Islet precursor cell (in vitro differentiated cells): ENCODE measurements around the gene ALG1L2.
"Not testable (repeated sequence)": the region's sequence is repeated elsewhere in the genome, so short reads cannot be mapped to it uniquely, and the experiment has no call there.

ENCODE experiments used
- DNase-seq: peaks from one replicate; pipeline ENCODE4 v3.0.0-alpha.2; 2018

Gene ALG1L2

DNA sequence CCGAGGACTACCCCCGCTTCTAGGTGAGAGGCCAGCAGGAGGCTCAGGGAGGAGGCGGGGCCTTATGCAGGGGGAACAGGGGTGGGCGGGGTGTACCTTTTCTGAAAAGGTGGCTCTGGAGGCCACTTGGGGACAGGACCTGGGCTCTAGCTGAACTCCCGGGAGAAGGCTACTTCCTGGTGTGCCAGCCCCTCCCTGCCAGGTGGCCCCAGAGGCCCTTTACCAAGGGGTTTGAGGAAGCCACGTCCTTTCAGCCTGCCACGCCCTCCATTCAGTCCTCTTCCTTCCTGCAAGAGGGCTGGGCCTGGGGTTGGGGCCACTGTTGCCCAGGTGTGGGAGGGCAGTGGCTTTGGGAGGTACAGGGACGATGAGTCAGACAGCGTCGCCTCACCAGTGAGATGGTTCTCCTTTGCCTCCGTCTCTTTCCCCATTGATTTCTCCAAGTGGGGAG is 12.9 kb downstream of the ALG1L2 start:
- not testable (repeated sequence) for DNase-seq

DNA sequence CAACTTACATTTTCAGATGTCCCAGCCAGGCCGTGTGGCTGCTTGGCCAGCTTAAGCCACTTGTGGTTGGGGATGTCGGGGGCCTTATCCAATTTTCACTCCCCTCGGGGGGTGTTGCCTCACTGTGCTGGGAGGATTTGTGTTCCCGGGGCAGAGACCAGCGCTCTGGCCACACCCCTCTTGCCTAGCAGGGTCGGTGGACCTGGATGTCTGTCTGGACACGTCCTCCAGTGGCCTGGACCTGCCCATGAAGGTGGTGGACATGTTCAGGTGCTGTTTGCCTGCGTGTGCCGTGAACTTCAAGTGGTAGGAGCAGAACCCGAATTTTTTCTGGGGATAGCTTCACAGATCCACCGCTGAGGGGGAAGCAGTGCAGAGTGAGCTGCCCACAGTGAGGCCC is 14.2 kb downstream of the ALG1L2 start:
- not testable (repeated sequence) for DNase-seq

DNA sequence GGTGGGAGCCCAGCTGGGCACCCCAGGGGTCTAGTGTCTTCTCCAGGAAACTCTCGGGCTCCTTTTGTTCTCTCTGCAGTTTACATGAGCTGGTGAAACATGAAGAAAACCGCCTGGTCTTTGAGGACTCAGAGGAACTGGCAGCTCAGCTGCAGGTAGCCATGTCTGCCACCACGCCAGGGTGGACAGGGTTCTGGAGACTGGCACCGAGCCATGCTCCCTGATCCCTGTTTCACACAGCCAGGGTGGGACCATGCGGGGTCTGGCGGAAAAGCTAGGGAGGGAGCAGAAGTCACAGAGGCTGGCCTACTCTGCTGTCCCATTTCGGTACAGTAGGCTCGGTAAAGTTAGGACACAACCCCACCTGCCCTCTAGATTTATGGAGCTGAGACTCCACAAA is 15.5 kb downstream of the ALG1L2 start:
- DNase-seq: not testable (repeated sequence)

DNA sequence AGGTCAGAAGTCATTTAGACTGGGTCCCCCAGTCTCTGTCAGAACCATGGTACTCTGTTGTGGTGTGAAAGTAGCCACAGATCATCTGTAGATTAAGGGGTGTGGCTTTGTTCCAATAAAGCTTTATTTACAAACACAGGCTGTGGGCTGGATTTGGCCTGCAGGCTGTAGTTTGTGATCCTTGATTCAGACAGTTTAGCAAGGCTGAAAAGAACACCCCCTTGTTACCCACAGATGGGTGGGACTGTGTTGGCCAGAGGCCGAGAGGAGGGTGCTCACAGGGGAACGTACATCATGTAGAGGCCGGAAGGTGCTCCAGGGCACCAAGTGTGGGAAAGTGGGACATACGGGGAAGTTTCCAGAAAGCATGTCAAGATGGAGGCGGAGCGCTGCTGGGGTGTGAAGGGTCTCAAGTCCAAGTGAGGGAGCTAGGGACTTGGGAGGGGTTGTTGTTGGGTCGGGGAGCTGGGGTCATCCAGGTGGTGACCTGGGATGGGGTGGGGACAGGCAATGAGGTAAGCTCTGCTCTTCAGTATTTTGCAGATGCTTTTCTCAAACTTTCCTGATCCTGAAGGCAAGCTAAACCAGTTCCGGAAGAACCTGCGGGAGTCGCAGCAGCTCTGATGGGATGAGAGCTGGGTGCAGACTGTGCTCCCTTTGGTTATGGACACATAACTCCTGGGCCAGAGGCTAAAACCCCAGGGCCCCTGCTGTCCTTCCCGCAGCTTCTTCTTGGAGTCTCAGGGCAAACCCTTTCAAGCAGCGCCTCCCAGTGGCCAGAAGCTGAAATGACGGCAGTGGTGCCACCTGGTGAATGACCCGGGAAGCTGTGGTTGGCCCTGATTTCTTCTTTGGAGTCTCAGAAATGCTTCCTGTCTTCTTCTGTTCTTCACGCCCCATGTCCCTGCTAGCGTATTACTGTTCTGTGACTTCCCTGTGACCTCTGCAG is 16.3 kb downstream of the ALG1L2 start:
- DNase-seq: not testable (repeated sequence)

DNA sequence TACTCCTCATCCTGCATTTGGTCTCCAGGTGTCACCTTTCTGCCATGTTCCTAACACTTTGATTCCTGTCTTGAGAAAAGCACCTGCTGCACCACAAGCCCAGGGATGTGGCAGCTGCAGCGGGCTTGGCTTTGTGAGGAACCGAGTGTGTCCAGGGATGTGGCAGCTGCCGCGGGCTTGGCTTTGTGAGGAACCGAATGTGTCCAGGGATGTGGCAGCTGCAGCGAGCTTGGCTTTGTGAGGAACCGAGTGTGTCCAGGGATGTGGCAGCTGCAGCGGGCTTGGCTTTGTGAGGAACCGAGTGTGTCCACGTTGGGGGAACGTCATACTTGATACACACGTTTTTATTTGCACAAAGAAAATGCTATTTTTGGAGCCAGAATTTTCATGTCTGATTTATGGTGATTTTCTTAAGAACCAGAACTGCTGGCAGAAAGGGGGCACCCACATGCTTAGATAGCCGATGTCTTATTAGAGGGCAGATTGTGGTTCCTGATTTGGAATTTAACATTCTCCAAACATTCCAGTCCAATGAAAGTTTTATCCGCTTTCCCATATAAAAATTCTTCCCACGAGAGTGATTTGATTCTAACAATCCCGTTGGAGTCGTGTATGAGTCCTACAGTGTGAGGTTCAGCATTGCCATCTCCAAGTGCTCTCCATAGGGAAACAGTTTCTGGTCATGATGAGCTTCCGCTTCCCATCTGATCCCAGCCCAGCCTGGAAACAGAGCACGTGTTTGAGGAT is 17.2 kb downstream of the ALG1L2 start:
- not testable (repeated sequence) for DNase-seq

DNA sequence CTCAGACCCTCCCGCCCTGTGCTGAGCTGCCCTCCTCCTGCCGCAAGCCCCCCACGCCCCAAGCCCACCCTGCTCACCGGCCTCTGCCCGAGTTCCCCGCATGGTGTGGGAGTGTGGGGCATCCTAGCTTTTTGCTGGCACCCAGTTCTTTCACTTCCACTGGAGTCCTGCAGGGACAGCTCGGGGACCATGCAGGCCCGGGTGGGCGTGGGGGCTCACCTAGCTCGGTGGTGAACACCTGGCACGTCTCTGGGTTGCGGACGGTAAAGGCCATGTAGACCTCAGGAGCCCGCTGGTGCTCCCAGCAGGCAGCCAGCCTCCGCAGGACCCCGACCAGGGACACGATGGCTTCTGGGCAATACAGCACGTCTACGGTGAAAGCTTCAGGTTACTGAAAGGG is 20.9 kb downstream of the ALG1L2 start:
- DNase-seq: not testable (repeated sequence)

DNA sequence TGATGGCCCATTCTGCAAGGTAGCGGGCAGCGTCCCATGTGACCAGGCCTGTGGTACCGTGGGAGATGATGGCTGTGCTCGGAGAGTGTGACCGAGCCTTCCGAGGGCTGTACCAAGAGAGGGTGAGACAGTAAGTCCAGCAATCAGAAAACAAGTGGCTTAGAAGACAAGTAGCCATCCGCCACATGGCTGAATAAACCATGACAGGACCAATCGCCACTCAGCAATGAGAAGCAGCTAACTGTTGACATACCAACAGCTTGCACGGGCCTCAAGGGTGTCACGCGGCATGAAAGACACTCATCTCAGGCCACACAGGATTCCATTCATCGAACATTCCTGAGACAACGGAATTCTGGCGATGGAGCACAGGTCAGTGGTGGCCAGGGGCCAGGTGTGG is 22.6 kb downstream of the ALG1L2 start:
- not testable (repeated sequence) for DNase-seq

DNA sequence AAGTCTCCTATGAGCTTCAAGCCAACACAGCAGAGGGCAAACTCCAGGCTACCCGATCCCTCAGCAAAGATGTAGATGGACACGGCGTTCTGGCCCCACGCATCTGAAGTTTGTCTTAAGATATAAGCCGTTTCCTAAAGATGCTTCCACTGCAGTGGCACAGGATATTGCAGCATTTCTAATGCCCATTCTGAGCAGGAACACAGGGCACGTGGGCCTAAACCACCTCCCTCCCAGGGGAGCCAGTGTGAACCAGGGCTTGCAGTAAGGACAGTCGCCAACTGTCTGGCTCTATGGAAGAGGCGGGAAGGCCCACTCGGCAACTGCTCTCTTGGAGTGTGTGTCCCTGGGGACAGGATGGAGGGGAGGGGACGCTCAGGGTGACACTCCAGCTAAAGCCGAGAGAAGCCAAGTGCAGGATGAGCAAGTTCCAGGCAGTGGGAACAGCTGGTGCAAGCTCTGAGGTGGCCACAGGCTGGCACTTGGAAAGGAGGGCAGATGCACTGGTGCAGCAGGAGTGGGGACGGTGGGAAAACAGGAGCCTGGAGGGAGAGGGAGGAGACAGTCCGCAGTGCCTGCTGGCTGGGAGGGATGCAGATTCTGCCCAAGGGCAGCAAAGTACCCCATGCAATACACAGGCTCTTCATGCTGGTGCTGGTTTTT is 25.8 kb downstream of the ALG1L2 start:
- DNase-seq: not testable (repeated sequence)

DNA sequence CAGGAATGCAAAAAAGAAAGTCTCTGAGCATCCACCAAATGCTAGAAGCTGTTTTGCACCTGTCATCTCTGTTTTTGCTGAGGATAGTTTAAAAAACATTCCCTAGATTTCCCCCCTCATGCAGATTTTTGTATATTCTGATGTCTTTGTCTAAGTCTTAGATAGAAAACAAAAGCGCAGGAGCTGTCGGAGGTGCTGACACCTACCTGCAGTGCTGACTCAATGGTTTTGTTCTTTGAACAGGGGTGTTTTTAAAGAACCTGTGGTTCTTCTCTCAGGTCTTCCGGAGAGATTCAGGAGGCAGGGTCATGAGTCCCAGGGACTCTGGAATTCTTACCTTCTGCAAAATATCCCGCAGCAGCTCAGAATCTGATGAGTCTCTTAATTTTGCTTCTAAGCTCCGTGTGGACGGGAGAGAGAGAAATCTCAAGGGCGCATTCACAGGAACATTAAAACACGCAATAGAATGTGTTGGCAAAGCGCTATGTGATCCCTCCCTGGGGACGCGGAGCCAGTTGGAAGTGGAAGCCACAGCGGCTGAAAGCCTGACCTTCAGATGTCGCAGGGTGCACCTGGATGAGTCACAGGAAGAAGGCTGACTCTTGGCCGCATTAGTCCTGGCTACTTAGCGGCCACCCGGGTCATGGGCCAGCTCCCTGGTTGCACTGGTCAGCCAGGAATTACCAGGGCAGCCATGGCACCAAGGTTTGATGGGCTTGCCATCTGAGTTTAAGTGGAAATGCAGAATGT is 27.4 kb downstream of the ALG1L2 start:
- DNase-seq: not testable (repeated sequence)

DNA sequence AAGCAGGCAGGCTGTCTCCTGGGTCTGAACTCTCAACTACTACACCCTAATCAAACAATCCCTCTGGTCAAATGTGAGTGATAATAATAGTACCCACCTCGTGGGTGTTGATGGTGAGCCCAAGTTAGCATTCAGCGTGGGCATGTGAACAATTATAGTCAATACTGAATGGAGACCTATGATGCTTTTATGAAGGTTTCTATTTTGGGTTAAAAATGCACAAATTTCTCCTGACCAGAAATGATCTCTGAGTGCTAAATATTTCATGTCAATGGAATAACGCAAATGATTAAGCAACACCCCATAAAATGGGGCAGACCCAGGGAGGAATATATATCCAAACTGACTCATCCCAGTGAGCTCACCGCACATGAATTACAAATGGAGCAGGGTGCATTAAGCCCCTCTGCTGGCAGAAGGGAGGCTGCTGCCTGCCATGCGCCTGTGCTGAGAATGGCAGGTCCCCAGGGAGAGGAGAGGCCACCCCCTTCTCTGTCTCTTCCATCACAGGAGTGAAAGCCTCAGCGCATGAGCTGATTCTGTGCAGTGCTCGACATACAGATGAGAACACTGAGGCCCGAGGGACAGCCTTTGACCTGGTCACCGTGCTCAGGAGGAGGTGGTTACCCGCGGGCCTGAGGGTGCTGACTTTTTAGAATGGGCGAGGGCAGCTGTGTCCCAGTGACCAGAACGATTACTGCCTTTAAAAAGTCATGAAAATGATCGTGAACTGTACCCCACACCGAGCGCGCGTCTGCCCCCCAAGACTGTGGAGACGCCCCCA is 28.9 kb downstream of the ALG1L2 start:
- peak; percentile 64 for DNase-seq

DNA sequence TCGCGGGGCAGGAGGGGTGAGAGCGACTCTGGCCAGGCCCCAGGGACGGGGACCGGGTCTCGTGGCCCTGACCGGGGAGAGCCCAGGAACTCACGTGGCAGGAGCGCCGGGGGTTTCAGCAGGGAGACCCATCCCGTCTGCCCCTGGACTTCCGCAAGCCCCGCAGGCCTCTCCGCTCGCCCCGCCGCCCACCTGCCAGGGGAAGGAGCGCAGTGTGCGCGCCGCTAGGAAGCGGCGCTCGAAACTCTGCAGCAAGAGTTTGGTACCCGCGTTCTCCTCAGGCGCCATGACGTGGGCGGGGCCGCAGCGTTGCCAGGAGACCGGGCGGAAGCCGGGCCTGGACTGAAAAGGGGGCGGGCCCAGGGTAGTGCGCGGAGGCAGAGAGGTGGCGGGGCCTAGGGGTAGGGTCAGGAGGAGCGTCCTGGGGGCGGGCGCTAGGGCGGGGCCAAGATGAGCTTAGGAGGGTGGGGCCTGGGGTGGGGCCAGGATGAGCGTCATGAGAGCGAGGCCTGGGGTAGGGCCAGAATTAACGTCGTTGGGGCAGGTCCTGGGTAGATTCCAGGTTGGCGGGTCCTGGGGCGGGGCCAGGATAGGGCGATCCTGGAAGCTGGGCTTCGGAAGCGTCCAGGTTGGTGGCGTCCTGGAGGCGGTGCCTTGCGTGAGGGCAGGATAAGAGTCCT is 29.7 kb downstream of the ALG1L2 start:
- DNase-seq: peak; percentile 100

DNA sequence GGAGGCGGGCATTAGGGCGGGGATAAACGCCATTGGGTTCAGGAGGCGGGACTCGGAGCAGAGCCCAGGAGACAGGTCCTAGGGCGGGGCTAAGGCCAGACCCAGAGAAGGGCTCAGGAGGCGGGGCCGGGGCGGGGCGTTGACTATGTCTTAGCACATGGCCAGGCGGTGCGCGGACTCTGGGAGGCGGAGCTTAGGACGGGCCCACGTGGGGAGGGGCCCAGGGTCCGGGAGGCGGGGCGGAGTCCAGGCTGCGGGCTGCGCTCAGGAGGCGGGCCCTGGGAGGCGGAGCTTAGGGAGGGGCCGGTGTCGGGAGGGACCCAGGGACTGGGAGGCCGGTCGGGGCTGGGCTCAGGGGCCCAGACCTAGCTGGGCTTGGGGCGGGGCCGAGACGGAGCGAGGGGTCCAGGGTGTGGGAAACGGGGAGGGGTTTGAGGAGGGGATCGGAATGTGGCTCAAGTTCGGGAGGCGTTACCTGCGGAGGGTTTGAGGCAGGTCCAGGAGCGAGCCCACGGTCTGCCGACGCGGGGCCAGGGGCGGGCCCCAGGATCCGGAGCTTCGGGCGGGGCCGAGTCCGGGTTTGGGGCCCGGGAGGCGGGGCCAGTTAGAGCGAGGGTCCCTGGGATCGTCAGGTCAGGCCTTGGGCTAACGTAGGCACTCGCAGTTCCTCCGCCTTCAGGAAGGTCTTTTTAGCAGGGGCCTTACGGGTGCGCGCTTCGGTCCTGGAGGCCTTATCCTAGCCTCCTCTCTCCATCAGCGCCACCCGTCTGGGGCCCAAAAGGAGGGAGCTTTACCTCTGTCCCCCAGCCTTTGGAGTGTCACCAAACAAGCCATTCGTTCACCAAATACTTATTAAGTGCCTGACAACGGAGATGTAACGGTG is 30.5 kb downstream of the ALG1L2 start:
- DNase-seq: peak; percentile 99

DNA sequence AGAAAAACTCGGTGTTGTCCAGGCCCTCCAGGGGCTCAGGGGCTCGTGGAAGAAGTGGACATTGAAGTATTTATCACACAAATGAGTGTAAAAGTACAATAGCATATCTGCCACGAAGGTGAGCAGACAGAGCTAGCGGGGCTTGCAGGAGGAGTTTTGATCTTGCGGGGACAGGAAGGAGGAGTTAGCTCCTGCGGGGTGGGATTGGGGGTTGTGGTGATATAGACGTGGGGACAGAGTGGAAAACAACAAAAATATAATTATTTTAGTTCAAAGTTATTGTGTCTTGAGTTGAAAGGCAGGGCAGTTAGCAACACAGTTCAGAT is 31.1 kb downstream of the ALG1L2 start:
- DNase-seq: not testable (repeated sequence)

DNA sequence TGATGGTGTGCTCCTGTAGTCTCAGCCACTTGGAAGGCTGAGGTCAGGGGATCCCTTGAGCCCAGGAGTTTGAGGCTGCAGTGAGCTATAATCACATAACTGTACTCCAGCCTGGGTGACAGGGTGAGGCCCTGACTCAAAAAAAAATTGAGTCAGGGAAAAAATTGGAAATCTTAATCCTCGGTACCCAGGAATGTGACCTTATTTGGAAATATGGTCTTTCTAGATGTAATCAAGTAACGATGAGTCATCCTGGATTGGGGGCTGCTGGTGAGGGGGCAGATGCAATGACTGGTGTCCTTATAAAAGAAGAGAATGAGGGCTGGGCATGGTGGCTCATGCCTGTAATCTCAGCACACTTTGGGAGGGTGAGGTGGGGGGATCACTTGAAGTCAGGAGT is 33.8 kb downstream of the ALG1L2 start:
- not testable (repeated sequence) for DNase-seq

DNA sequence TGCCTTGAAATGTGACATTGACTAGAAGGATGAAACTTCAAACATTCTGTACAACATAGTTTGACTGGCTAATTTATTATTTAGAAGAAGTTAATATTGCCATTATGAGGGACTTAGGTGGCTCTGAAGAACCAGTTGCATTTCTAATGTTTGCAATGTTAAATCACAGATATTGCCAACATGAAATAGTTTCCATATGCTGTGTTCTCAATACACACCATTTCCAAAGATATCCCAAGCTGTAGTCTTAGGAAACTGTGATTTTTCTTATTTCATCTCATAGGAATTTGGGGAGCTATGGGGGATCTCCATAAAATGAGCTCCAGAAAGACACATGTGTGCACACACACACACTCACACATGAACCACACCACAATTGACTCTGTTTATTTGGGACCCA is 36.3 kb downstream of the ALG1L2 start:
- no peak for DNase-seq

DNA sequence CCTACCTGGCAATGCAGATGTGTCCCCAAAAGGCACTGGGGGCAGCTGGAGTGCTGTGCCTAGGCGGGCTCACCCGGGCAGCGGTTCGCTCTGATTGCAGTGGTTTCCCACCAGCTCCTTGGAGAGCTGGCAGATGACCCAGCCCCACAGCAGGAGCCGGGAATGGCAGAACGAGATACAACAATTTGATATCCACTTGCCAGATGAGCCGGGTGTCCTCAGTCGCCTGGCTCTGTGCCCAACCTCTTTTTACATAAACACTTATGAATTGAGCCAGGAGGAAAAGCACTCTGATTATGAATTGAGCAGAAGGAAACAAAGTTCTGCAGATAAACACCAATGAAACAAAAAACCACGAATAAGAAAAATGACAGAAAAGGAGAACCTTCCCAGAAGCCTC is 38.2 kb downstream of the ALG1L2 start:
- DNase-seq: not testable (repeated sequence)

DNA sequence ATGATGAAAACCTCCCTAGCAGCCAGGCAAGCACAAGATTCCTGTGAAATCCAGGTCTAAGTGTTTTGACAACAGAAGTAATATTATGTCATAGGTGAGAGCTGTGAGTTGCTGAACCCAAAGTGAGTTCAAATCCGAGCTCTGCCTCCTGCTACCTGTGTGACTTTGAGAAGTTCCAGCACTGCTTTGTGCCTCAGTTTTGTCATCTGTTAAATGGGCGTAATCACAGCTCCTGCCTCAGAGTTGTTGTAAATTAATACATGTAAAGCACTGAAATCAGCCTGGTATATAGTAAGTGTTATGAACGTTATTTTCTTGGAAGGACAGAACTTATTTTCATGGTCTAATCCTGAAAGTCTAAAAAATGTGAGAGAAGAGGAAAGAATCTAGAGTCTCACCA is 38.7 kb downstream of the ALG1L2 start:
- not testable (repeated sequence) for DNase-seq

DNA sequence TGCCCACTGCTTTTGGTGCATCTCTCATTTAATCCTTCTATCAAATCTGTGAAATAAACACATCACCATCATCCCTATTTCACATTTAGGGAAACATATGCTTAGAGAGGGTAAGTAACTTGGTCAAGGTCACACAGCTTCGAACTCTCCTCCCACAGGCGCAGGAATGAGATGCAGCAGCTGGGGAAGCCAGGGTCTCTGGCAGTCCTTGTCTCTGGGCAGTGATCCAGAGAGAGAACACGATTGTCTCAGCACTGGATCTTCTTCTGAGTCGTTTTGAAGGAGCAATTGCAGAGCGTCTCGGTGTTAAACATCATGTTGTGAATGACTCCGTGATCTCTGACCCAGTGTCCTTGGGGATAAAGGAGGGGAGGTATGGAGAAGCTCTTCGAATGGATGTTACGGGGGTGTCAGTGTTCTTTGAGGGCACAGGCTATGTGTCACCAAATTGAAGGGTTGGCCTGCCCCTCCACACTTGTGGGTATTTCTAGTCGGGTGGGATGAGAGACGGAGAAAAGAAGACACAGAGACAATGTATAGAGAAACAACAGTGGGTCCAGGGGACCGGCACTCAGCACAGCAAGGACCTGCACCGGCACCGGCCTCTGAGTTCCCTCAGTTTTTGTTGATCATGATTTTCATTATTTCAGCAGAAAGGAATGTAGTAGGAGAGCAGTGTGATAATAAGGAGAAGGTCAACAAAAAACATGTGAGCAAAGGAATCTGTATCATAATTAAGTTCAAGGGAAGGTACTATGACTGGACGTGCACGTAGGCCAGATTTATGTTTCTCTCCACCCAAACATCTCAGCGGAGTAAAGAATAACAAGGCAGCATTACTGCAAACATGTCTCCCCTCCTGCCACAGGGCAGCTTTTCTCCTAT is 41.5 kb downstream of the ALG1L2 start:
- DNase-seq: not testable (repeated sequence)

DNA sequence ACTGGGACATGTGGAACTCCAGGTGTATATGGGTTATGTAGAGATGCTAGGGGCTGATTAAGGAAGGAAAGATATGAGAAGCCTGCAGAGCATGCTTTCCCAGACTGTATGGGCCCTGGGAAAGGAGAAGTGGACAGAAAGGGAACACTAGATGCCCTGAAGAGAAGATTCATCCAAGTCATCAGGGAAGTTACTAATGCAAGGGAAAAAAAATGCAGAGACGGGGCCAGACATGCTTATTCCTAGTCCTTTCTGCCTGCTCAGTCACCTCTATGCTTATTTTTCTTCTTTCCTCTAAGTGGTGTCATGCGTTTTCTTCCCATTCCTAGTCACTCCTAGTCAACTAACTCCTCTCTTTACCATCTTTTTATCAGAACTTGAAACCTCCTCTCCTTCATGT is 43.8 kb downstream of the ALG1L2 start:
- not testable (repeated sequence) for DNase-seq
